NCI-H1105 treated with DMSO at 0.1 percent for 48 hours (cell line): Measurements from ENCODE around the gene GNB5.
"Not testable (repeated sequence)": the region's sequence is repeated elsewhere in the genome, so short reads cannot be mapped to it uniquely, and the experiment has no call there.

Experiments used
- DNase-seq: peaks from one replicate; lab custom pipeline; 2025; lab: John Stamatoyannopoulos, UW

GNB5 gene

GRCh38 chr15:52191207-52191606 lies at the start of gene GNB5:
Gene GNB5, minus strand, starts transcription at chr15:52191392. Its CDS starts 6,716 bp downstream, at chr15:52184676.
- no peak for DNase-seq

- no peak for DNase-seq
Measured at GRCh38 chr15:52240166-52240565, 49.0 kb upstream of the GNB5 start.

- not testable (repeated sequence) for DNase-seq
Measured at GRCh38 chr15:52238989-52239525, 47.9 kb upstream of the GNB5 start.

GRCh38 chr15:52238149-52238548 lies 47.0 kb upstream of the GNB5 start:
- no peak for DNase-seq

- no peak for DNase-seq
Measured at GRCh38 chr15:52236013-52236412, 44.8 kb upstream of the GNB5 start.

GRCh38 chr15:52234596-52235541 lies 43.7 kb upstream of the GNB5 start:
- no peak for DNase-seq

GRCh38 chr15:52233405-52233804 lies 42.2 kb upstream of the GNB5 start:
- DNase-seq, result no peak

- DNase-seq, result no peak
Measured at GRCh38 chr15:52232327-52232726, 41.1 kb upstream of the GNB5 start.

GRCh38 chr15:52230073-52230472 lies 38.9 kb upstream of the GNB5 start:
- DNase-seq, result no peak

- no peak for DNase-seq
Measured at GRCh38 chr15:52228921-52229320, 37.7 kb upstream of the GNB5 start.

- peak; percentile 45 for DNase-seq
Measured at GRCh38 chr15:52227456-52227855, 36.3 kb upstream of the GNB5 start.

GRCh38 chr15:52225230-52225629 lies 34.0 kb upstream of the GNB5 start:
- DNase-seq, result no peak

- no peak for DNase-seq
Measured at GRCh38 chr15:52224211-52224610, 33.0 kb upstream of the GNB5 start.

GRCh38 chr15:52221730-52222129 lies 30.5 kb upstream of the GNB5 start:
- no peak for DNase-seq

GRCh38 chr15:52220937-52221660 lies 29.9 kb upstream of the GNB5 start:
- DNase-seq, result no peak

GRCh38 chr15:52220251-52220650 lies 29.1 kb upstream of the GNB5 start:
- no peak for DNase-seq

GRCh38 chr15:52218816-52219215 lies 27.6 kb upstream of the GNB5 start:
- no peak for DNase-seq

- DNase-seq, result no peak
Measured at GRCh38 chr15:52218371-52218770, 27.2 kb upstream of the GNB5 start.

- no peak for DNase-seq
Measured at GRCh38 chr15:52217186-52217585, 26.0 kb upstream of the GNB5 start.

- DNase-seq, result no peak
Measured at GRCh38 chr15:52214553-52214952, 23.4 kb upstream of the GNB5 start.

GRCh38 chr15:52213206-52213605 lies 22.0 kb upstream of the GNB5 start:
- no peak for DNase-seq

GRCh38 chr15:52208306-52208946 lies 17.2 kb upstream of the GNB5 start:
- peak; percentile 5 for DNase-seq
